Keratinocyte (primary cell): ENCODE measurements around the gene EEF2.
"Not testable (repeated sequence)": the region's sequence is repeated elsewhere in the genome, so short reads cannot be mapped to it uniquely, and the experiment has no call there.

Source experiments
- CTCF ChIP-seq, 3 experiments: IDR thresholded peaks in 1 of 3; conservative IDR thresholded peaks in 1 of 3; optimal IDR thresholded peaks in 1 of 3; 2 replicates in 2 of 3; 3 replicates in 1 of 3; pipeline versions ENCODE3 to v1.5.1; 2011; ENCODE audit warnings: low read length in 3 of 3, mild to moderate bottlenecking in 3 of 3, moderate library complexity in 2 of 3, control low read depth in 1 of 3, inconsistent platforms in 1 of 3; ENCODE audit not compliant: insufficient read depth in 2 of 3; ENCODE audit errors: extremely low read depth in 1 of 3
- EZH2 ChIP-seq: IDR thresholded peaks from one replicate; pipeline ENCODE4 v1.6.1; 2012; ENCODE audit warnings: inconsistent platforms, mild to moderate bottlenecking, low read length, moderate library complexity

GRCh38 chr19:4005436-4005835, 20.2 kb upstream of the EEF2 start:
- TF ChIP-seq CTCF (optimal IDR thresholded peaks at IDR 0.05 in 1 of 3, IDR thresholded peaks at IDR 0.05 in 1 of 3, conservative IDR thresholded peaks at IDR 0.05 in 1 of 3; ENCODE audit: extremely low read depth in 1 of 3, insufficient read depth in 2 of 3, low read length in 3 of 3); EZH2: not testable (repeated sequence)
